Stimulated activated CD8-positive, alpha-beta memory T cell treated with anti-CD3 and anti-CD28 coated beads, Interleukin-4, amount 100 ng/mL, for 1 hour (primary cell): ENCODE data around the gene OR14I1.
"Not testable (repeated sequence)": the region's sequence is repeated elsewhere in the genome, so short reads cannot be mapped to it uniquely, and the experiment has no call there.

Source experiments
- DNase-seq, 2 donors: peaks; one replicate each; pipeline ENCODE4 v3.0.0-alpha.2; 2020; ENCODE audit warnings: low read depth in 2 of 2, low spot score in 1 of 2

OR14I1 gene

GRCh38 chr1:248688527-248689298 is 13.9 kb downstream of the OR14I1 start:
- no peak for DNase-seq

GRCh38 chr1:248686815-248687214 is 15.8 kb downstream of the OR14I1 start:
- no peak for DNase-seq

- DNase-seq = no peak
These were observed 20.9 kb downstream of the OR14I1 start for GRCh38 chr1:248681651-248682050.

- DNase-seq = no peak
These were observed 32.6 kb downstream of the OR14I1 start for GRCh38 chr1:248670003-248670402.

- not testable (repeated sequence) for DNase-seq
These were observed 38.9 kb downstream of the OR14I1 start for GRCh38 chr1:248663453-248664328.

- not testable (repeated sequence) for DNase-seq
These were observed 45.8 kb downstream of the OR14I1 start for GRCh38 chr1:248656797-248657196.

GRCh38 chr1:248655354-248655753 is 47.2 kb downstream of the OR14I1 start, which contains the start of gene OR2T27:
OR2T27 (minus strand) TSS chr1:248655528; CDS start chr1:248650884, 4,644 bp downstream.
- not testable (repeated sequence) for DNase-seq
